ENCODE results near the gene SMYD3. TPM values are rescaled to one million over a fixed set of nuclear protein-coding genes. Genes with fewer than 3 reads are reported as not detected.
A peak's percentile ranks its signal among the peaks of the same experiment; 100 is the strongest.

Gene SMYD3
- total RNA-seq, 3 donors from 2014 or later (not counting 1 experiment from before 2014, with no cell fraction given): 43.6 to 48.0 (median 46.1) TPM

DNA sequence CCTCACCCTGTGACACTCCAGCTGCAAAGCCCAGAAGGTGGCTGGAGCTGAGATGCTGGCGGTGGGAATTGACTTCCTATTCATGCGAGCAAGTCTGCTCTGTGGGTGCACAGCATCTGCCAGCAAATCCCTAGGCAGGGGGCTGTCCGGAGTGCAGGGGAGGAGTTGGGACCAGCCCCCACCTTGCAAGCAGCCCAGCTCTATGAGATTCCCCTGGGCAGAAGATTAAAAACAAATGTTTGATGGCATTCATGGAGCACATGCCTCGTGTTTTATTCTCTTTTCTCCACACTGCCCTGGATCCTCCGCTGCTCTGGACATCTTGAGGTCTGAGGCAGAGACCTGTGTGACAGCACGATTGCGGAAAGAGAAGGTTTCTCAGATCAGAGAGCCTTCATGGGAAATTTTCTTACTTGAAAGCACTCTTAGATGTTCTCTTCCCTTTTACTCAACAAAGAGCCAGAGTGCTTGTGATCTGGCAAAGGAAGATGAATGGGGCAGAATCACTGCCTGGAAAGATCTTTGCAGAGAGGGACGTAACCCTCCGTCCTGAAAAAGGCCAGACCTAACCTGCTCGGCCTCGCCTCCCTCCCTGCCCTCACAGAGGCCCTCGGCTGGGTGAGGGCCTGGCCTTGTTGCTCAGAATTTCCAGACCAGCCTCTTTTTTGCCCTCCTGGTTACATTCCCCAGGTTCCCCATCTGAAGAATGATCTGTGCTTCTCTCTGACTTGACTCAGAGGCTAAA lies 755.2 kb downstream of the SMYD3 start:
- H3K36me3 Mint-ChIP-seq: peaks cover 23% of the 10 kb centered on the region

DNA sequence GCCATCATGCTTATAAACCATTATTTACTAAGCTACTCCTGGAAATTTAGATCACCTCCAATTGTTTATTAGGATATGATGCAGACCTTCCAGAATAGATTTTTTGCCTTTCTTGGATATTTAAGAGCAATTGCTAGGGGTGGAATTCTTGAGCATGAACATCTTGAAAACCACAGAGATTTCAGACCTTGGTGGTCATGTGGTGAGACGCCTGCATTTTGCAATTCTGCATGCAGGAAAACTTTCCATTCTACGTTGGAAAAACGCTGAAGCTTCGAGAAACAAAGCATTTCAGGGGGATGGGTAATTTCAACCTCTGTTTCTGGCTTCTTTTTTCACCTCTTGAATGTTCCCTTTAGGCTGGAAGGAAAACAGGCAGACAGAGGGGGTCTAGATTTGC lies 756.0 kb downstream of the SMYD3 start:
- no peak overlapping the region for H3K27ac ChIP-seq (ENCODE audit: low read length)

More for the DNA sequence above, 755.2 kb downstream of the SMYD3 start:
- H3K27me3 ChIP-seq (ENCODE audit: control insufficient read depth, insufficient read depth, low read length): no peaks in the 10 kb centered on the region
- no peak for ATAC-seq
- Mint-ChIP-seq H3K27ac (peak overlapping the region; percentile 4 to 63), H3K4me1 (peaks cover 14 to 22% of the 10 kb centered on the region in 2 donors), H3K27me3 (ENCODE audit: low read depth in 2 of 2) (no peaks in the 10 kb centered on the region), H3K9me3 (peaks cover 7 to 12% of the 10 kb centered on the region in 2 donors), H3K4me3 (no peak overlapping the region)
- no peaks in the 10 kb centered on the region for H3K9me3 ChIP-seq (ENCODE audit: control insufficient read depth, insufficient read depth, low read length)
- H3K4me1 ChIP-seq (ENCODE audit: control insufficient read depth, insufficient read depth, low read length): no peaks in the 10 kb centered on the region
- WGBS (ENCODE audit: insufficient coverage): 95% methylated on average over 12 of the region's 12 CpGs
- DNase-seq: no peak
- no peak overlapping the region for H3K4me3 ChIP-seq (ENCODE audit: low read length)
- TF ChIP-seq, protein P1, sequence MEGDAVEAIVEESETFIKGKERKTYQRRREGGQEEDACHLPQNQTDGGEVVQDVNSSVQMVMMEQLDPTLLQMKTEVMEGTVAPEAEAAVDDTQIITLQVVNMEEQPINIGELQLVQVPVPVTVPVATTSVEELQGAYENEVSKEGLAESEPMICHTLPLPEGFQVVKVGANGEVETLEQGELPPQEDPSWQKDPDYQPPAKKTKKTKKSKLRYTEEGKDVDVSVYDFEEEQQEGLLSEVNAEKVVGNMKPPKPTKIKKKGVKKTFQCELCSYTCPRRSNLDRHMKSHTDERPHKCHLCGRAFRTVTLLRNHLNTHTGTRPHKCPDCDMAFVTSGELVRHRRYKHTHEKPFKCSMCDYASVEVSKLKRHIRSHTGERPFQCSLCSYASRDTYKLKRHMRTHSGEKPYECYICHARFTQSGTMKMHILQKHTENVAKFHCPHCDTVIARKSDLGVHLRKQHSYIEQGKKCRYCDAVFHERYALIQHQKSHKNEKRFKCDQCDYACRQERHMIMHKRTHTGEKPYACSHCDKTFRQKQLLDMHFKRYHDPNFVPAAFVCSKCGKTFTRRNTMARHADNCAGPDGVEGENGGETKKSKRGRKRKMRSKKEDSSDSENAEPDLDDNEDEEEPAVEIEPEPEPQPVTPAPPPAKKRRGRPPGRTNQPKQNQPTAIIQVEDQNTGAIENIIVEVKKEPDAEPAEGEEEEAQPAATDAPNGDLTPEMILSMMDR (IDR thresholded peaks at IDR 0.05): no peak
- intact Hi-C loops (cut with micrococcal nuclease): no loop called here
- H3K36me3 ChIP-seq (ENCODE audit: control insufficient read depth, insufficient read depth, low read length): peaks cover 2% of the 10 kb centered on the region
- H3K27ac ChIP-seq (ENCODE audit: low read length): no peak overlapping the region

DNA sequence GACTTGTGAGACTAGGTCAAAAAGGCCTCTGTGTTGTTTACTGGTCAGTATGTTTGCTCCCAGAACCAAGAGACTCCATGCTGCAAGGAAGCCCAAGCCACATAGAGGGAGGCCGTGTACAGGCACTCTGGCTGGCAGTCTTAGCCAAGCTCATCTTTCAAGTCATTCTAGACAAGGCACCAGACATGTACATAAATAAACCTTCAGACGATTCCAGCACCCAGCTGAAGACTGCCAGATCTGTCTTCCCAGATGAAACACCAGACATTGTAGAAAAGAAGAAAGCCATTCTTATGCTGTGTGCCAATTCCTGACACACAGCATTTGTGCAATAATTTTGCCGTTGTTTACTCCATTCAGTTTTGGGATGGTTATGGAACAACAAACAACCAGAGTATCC lies 756.8 kb downstream of the SMYD3 start:
- intact Hi-C loops (cut with micrococcal nuclease): no loop called here
- no peaks in the 10 kb centered on the region for H3K27me3 Mint-ChIP-seq (ENCODE audit: low read depth in 2 of 2)

More for the DNA sequence above, 756.0 kb downstream of the SMYD3 start:
- Histone ChIP-seq H3K4me3 (ENCODE audit: low read length) (no peak overlapping the region), H3K9me3 (ENCODE audit: control insufficient read depth, insufficient read depth, low read length) (no peaks in the 10 kb centered on the region), H3K36me3 (ENCODE audit: control insufficient read depth, insufficient read depth, low read length) (peaks cover 2% of the 10 kb centered on the region), H3K4me1 (ENCODE audit: control insufficient read depth, insufficient read depth, low read length) (no peaks in the 10 kb centered on the region), H3K27me3 (ENCODE audit: control insufficient read depth, insufficient read depth, low read length) (no peaks in the 10 kb centered on the region)
- no peak for ATAC-seq
- TF ChIP-seq, protein P1 (IDR thresholded peaks at IDR 0.05): no peak
- peak overlapping the region; percentile 4 to 63 for H3K27ac Mint-ChIP-seq
- peaks cover 5 to 9% of the 10 kb centered on the region in 2 donors for H3K9me3 Mint-ChIP-seq
- H3K36me3 Mint-ChIP-seq: peaks cover 23% of the 10 kb centered on the region
- no peak for DNase-seq
- 70% methylated on average over 4 of the region's 4 CpGs for whole genome bisulfite sequencing (ENCODE audit: insufficient coverage)
- intact Hi-C loops (cut with micrococcal nuclease): no loop called here
- H3K4me1 Mint-ChIP-seq: peaks cover 7 to 14% of the 10 kb centered on the region in 2 donors
- no peak overlapping the region for H3K4me3 Mint-ChIP-seq
- H3K27me3 Mint-ChIP-seq (ENCODE audit: low read depth in 2 of 2): no peaks in the 10 kb centered on the region

More for the DNA sequence above, 756.8 kb downstream of the SMYD3 start:
- no peaks in the 10 kb centered on the region for H3K4me1 ChIP-seq (ENCODE audit: control insufficient read depth, insufficient read depth, low read length)
- H3K36me3 Mint-ChIP-seq: peaks cover 15% of the 10 kb centered on the region
- DNase-seq: no peak
- TF ChIP-seq, protein P1 (IDR thresholded peaks at IDR 0.05): no peak
- H3K27me3 ChIP-seq (ENCODE audit: control insufficient read depth, insufficient read depth, low read length): no peaks in the 10 kb centered on the region
- H3K9me3 ChIP-seq (ENCODE audit: control insufficient read depth, insufficient read depth, low read length): no peaks in the 10 kb centered on the region
- peaks cover 2% of the 10 kb centered on the region for H3K36me3 ChIP-seq (ENCODE audit: control insufficient read depth, insufficient read depth, low read length)
- H3K27ac Mint-ChIP-seq: no peak overlapping the region
- ATAC-seq: no peak
- H3K4me3 ChIP-seq (ENCODE audit: low read length): no peak overlapping the region
- peaks cover under 1 to 4% of the 10 kb centered on the region in 2 donors for H3K9me3 Mint-ChIP-seq
- H3K27ac ChIP-seq (ENCODE audit: low read length): no peak overlapping the region
- no peak overlapping the region for H3K4me3 Mint-ChIP-seq
- 84% methylated on average over 3 of the region's 3 CpGs for WGBS (ENCODE audit: insufficient coverage)
- H3K4me1 Mint-ChIP-seq: peaks cover 7 to 14% of the 10 kb centered on the region in 2 donors

Measured in natural killer cell (primary cell).